Measurements from ENCODE around the gene FRS3.

The FRS3 gene

DNA sequence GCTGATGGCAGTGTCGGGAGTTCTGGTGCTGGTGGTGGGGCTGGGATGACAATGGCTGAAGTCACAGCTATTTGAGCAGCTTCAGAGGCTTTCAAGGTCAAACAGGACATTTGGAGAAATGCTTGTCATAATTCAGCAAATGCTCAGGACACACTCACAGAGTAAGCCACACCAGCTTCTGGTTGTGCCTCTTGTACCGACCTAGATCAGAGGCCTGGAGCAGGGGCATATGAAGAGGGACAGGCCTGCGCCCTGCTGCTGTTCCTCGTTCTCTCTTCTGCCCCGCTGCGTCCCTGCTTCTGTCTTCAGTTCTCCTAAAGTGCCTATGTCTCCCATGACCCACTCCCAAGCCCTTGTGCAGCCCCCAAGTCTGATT is 31.6 kb downstream of the FRS3 start:
- Histone ChIP-seq H3K36me3 (ENCODE audit: low read length) (no peaks in the 10 kb centered on the region), H3K4me3 (ENCODE audit: insufficient read depth, low read length, poor library complexity, severe bottlenecking) (no peak overlapping the region), H3K4me2 (ENCODE audit: low read depth, low read length, poor library complexity, severe bottlenecking) (no peak overlapping the region), H4K20me1 (ENCODE audit: low read depth, low read length) (no peaks in the 10 kb centered on the region), H3F3A (ENCODE audit: insufficient read depth) (no peaks in the 10 kb centered on the region), H3K27me3 (ENCODE audit: low read length) (no peaks in the 10 kb centered on the region), H2AFZ (ENCODE audit: low read depth, low read length, severe bottlenecking) (no peak overlapping the region), H3K27ac (ENCODE audit: low read depth, low read length) (no peak overlapping the region), H3K9ac (ENCODE audit: low read length) (no peak overlapping the region), H3K79me2 (ENCODE audit: insufficient read depth, low read length) (no peaks in the 10 kb centered on the region), H3K9me3 (ENCODE audit: insufficient read depth, low read length) (no peaks in the 10 kb centered on the region), H3K9me2 (replicated peaks; ENCODE audit: insufficient read depth, low read length) (no peaks in the 10 kb centered on the region)
- TF ChIP-seq EZH2phosphoT487 (conservative IDR thresholded peaks at IDR 0.05; ENCODE audit: low read length) = no peak
- TF ChIP-seq, protein P1, sequence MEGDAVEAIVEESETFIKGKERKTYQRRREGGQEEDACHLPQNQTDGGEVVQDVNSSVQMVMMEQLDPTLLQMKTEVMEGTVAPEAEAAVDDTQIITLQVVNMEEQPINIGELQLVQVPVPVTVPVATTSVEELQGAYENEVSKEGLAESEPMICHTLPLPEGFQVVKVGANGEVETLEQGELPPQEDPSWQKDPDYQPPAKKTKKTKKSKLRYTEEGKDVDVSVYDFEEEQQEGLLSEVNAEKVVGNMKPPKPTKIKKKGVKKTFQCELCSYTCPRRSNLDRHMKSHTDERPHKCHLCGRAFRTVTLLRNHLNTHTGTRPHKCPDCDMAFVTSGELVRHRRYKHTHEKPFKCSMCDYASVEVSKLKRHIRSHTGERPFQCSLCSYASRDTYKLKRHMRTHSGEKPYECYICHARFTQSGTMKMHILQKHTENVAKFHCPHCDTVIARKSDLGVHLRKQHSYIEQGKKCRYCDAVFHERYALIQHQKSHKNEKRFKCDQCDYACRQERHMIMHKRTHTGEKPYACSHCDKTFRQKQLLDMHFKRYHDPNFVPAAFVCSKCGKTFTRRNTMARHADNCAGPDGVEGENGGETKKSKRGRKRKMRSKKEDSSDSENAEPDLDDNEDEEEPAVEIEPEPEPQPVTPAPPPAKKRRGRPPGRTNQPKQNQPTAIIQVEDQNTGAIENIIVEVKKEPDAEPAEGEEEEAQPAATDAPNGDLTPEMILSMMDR (IDR thresholded peaks at IDR 0.05; ENCODE audit: insufficient read depth, low read length, poor library complexity, severe bottlenecking) = no peak

DNA sequence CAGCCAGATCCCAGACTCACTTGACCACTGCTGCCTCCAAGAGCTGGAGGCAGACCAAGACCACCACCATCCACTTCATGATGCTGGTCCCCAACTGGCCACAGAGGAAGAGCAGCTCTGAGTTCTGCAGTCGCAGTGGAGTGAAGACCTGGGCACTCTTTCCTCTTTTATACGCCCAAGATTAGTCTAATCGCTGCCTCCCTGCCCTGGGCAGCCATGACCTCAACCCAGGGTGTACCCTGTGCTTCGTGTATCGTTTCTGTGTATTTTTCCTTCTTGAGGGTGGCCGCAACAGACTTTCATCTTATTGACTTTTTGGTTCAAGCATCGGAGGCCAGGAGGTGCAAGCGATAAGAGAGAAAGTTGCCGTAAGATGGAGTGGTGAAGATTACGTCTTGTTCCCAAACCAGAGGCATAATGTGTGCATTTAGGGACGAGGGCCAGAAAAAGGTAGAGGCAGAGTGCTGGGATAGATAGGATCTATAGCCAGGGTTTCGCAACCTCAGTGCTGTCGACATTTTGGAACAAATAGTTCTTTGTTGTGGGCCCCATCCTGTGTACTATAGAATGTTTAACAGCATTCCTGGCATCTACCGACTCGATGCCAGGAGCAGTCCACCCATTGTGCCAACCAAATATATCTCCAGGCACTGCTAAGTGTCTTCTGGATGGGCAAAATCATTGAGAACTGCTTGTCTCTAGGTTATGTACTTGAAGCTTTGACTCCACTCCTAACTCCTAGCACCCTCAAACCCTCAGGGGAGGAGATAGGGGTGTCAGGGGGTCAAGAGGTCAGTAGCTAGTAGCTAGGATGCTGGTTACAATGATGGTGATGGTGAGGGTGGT is 32.2 kb downstream of the FRS3 start, which contains the start of gene PGC:
TSS of gene PGC (minus strand) at position 142 of the 846 bp plus-strand sequence. CDS start at position 79, 63 bp downstream.
- H3K9ac ChIP-seq (ENCODE audit: low read length) = no peak within 1 kb of the TSS
- H3K4me3 ChIP-seq (ENCODE audit: insufficient read depth, low read length, poor library complexity, severe bottlenecking) = no peak within 1 kb of the TSS
- H3K9me2 ChIP-seq (replicated peaks; ENCODE audit: insufficient read depth, low read length) = no peaks in the 10 kb centered on the region
- H3F3A ChIP-seq (ENCODE audit: insufficient read depth) = no peaks in the 10 kb centered on the region
- TF ChIP-seq, protein P1 (IDR thresholded peaks at IDR 0.05; ENCODE audit: insufficient read depth, low read length, poor library complexity, severe bottlenecking) = no peak
- TF ChIP-seq EZH2phosphoT487 (conservative IDR thresholded peaks at IDR 0.05; ENCODE audit: low read length) = no peak
- no peak within 1 kb of the TSS for H2AFZ ChIP-seq (ENCODE audit: low read depth, low read length, severe bottlenecking)
- no peak within 1 kb of the TSS for H3K4me2 ChIP-seq (ENCODE audit: low read depth, low read length, poor library complexity, severe bottlenecking)
- no peaks in the 10 kb centered on the region for H4K20me1 ChIP-seq (ENCODE audit: low read depth, low read length)
- H3K9me3 ChIP-seq (ENCODE audit: insufficient read depth, low read length) = no peaks in the 10 kb centered on the region
- no peaks in the 10 kb centered on the region for H3K27me3 ChIP-seq (ENCODE audit: low read length)
- H3K27ac ChIP-seq (ENCODE audit: low read depth, low read length) = no peak within 1 kb of the TSS
- no peaks in the 10 kb centered on the region for H3K79me2 ChIP-seq (ENCODE audit: insufficient read depth, low read length)
- H3K36me3 ChIP-seq (ENCODE audit: low read length) = no peaks in the 10 kb centered on the region

DNA sequence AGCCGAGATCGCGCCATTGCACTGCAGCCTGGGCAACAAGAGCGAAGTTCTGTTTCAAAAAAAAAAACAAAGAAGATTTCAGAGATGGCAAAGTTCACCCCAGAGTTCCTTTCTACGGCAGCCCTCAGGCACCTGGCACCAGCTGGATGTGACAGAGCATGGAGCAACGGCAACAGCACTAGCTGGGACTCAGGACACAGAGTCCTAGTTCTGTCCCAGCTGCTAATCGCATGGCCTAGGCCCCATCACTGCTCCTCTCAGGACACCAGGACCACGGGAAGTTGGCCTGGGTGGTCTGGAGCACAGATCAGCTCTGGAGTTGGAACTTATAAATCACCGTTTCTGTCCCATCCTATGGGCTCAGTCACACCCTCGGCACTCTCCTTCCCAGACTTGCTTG is 33.6 kb downstream of the FRS3 start:
- Histone ChIP-seq H3K4me2 (ENCODE audit: low read depth, low read length, poor library complexity, severe bottlenecking) (no peak overlapping the region), H2AFZ (ENCODE audit: low read depth, low read length, severe bottlenecking) (no peak overlapping the region), H3K36me3 (ENCODE audit: low read length) (no peaks in the 10 kb centered on the region), H3K9me2 (replicated peaks; ENCODE audit: insufficient read depth, low read length) (no peaks in the 10 kb centered on the region), H3K4me3 (ENCODE audit: insufficient read depth, low read length, poor library complexity, severe bottlenecking) (no peak overlapping the region), H3K27ac (ENCODE audit: low read depth, low read length) (no peak overlapping the region), H3K9me3 (ENCODE audit: insufficient read depth, low read length) (no peaks in the 10 kb centered on the region), H3K27me3 (ENCODE audit: low read length) (no peaks in the 10 kb centered on the region), H3K79me2 (ENCODE audit: insufficient read depth, low read length) (no peaks in the 10 kb centered on the region), H4K20me1 (ENCODE audit: low read depth, low read length) (no peaks in the 10 kb centered on the region), H3K9ac (ENCODE audit: low read length) (no peak overlapping the region), H3F3A (ENCODE audit: insufficient read depth) (no peaks in the 10 kb centered on the region)
- no peak for TF ChIP-seq EZH2phosphoT487 (conservative IDR thresholded peaks at IDR 0.05; ENCODE audit: low read length)

DNA sequence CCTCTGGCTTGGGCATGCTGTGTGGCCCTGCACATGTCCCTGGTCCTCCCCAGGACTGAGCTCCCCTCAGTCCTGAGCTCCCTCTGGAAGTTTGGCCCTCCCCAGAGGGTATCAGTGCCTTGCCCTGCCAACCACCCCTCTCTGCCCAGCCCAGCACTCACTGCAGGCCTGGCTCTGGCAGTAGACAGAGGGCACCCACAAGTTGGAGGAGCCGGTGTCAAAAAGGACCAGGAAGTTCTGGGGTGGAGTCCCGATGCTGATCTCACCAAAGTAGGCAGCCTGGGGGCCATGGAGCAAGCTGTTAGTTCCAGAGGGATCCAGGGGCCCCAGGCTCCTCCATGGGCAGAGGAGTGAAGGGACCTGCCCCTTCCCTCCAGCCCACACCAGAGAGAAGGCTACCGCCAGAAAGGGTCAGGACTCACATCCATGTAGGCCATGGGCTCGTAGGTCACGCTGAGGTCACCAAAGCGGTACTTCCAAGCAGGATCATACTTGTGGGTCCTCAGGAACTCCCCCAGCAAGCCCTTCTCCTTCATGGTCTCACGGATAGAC is 35.4 kb downstream of the FRS3 start:
- no peaks in the 10 kb centered on the region for H3K9me2 ChIP-seq (replicated peaks; ENCODE audit: insufficient read depth, low read length)
- no peaks in the 10 kb centered on the region for H3K27me3 ChIP-seq (ENCODE audit: low read length)
- no peaks in the 10 kb centered on the region for H4K20me1 ChIP-seq (ENCODE audit: low read depth, low read length)
- H3K27ac ChIP-seq (ENCODE audit: low read depth, low read length) = no peak overlapping the region
- H3K4me3 ChIP-seq (ENCODE audit: insufficient read depth, low read length, poor library complexity, severe bottlenecking) = no peak overlapping the region
- no peak overlapping the region for H3K4me2 ChIP-seq (ENCODE audit: low read depth, low read length, poor library complexity, severe bottlenecking)
- no peak overlapping the region for H2AFZ ChIP-seq (ENCODE audit: low read depth, low read length, severe bottlenecking)
- no peaks in the 10 kb centered on the region for H3F3A ChIP-seq (ENCODE audit: insufficient read depth)
- TF ChIP-seq EZH2phosphoT487 (conservative IDR thresholded peaks at IDR 0.05; ENCODE audit: low read length) = no peak
- TF ChIP-seq, protein P1 (IDR thresholded peaks at IDR 0.05; ENCODE audit: insufficient read depth, low read length, poor library complexity, severe bottlenecking) = no peak
- no peaks in the 10 kb centered on the region for H3K79me2 ChIP-seq (ENCODE audit: insufficient read depth, low read length)
- no peaks in the 10 kb centered on the region for H3K9me3 ChIP-seq (ENCODE audit: insufficient read depth, low read length)
- H3K36me3 ChIP-seq (ENCODE audit: low read length) = no peaks in the 10 kb centered on the region
- no peak overlapping the region for H3K9ac ChIP-seq (ENCODE audit: low read length)
